ENCODE data around the gene LRRC36.

DNA sequence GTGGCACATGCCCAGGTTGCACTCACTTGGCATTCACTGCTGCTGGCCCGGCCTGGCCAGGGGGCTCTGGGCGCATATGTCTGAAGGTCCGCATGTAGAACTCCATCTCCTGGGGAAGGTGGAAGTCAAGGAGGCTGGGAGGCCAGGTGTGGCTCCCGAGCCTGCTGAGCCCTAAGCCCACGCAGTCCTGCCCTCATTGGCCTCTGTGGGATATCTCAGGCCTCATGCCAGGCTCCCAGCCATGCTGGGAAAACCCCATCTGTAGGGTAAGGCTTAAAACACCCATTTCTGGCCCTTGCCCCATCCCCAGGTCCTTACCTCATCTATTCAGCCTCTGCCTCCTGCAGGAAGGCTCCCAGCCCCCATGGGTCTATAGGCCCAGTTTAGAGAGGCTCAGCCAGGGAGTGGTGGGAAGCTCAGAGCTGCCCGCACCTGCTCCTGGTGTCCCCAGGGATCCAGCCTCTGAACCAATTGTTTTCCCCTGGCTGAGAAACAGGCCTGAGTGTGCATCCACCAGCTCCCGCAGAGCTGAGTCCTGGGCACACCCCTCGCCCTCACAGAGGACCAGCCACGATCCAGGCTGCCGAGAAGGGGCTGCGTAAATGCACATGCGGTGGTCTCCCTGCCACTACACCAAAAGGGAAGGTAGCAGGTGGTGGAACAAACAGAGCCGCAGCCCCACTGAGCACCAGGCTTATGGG lies 69.0 kb downstream of the LRRC36 start:
- TF ChIP-seq POLR2A (IDR thresholded peaks at IDR 0.05), result no peak
- TF ChIP-seq, protein P1, sequence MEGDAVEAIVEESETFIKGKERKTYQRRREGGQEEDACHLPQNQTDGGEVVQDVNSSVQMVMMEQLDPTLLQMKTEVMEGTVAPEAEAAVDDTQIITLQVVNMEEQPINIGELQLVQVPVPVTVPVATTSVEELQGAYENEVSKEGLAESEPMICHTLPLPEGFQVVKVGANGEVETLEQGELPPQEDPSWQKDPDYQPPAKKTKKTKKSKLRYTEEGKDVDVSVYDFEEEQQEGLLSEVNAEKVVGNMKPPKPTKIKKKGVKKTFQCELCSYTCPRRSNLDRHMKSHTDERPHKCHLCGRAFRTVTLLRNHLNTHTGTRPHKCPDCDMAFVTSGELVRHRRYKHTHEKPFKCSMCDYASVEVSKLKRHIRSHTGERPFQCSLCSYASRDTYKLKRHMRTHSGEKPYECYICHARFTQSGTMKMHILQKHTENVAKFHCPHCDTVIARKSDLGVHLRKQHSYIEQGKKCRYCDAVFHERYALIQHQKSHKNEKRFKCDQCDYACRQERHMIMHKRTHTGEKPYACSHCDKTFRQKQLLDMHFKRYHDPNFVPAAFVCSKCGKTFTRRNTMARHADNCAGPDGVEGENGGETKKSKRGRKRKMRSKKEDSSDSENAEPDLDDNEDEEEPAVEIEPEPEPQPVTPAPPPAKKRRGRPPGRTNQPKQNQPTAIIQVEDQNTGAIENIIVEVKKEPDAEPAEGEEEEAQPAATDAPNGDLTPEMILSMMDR (IDR thresholded peaks at IDR 0.05 in 8 of 11, conservative IDR thresholded peaks at IDR 0.05 in 3 of 11), result no peak
